Fibroblast of lung (primary cell): ENCODE results near the gene ABCF2. TPM values are rescaled to one million over a fixed set of nuclear protein-coding genes. Genes with fewer than 3 reads are reported as not detected.

Experiments
- DNase-seq, 2 donors: peaks; one replicate each; pipeline versions ENCODE4 v3.0.0 to v3.0.0-alpha.2; 2010; ENCODE audit warnings: low read depth in 2 of 2
- H2AFZ ChIP-seq: 2 replicates; pipeline ENCODE4 v1.5.1; 2012; ENCODE audit warnings: low read length, control low read depth, inconsistent platforms
- H3K27ac ChIP-seq: 2 replicates; pipeline ENCODE4 v1.5.1; 2011; ENCODE audit warnings: low read length, control low read depth; ENCODE audit not compliant: insufficient read depth
- H3K27me3 ChIP-seq: 2 replicates; pipeline ENCODE4 v1.5.1; 2011; ENCODE audit warnings: mild to moderate bottlenecking, low read length; ENCODE audit not compliant: control insufficient read depth, insufficient read depth
- H3K36me3 ChIP-seq: 2 replicates; pipeline ENCODE4 v1.5.1; 2011; ENCODE audit warnings: low read length; ENCODE audit not compliant: control insufficient read depth, insufficient read depth
- H3K4me1 ChIP-seq: 2 replicates; pipeline ENCODE4 v1.5.1; 2011; ENCODE audit warnings: low read length; ENCODE audit not compliant: control insufficient read depth, insufficient read depth; ENCODE audit errors: extremely low read depth
- H3K4me2 ChIP-seq: 2 replicates; pipeline ENCODE4 v1.5.1; 2011; ENCODE audit warnings: low read length, control low read depth; ENCODE audit not compliant: insufficient read depth; ENCODE audit errors: extremely low read depth
- H3K4me3 ChIP-seq, 4 experiments: fragments of 200-600 bp in 1 of 4; sonication (generic) in 1 of 4; replicated peaks in 1 of 4; 2 replicates each; pipeline ENCODE4 v1.5.1; 2011 to 2016; ENCODE audit warnings: low read length in 4 of 4, low read depth in 3 of 4, mild to moderate bottlenecking in 3 of 4, control low read depth in 2 of 4, inconsistent platforms in 1 of 4, mixed read lengths in 1 of 4; ENCODE audit not compliant: insufficient read depth in 1 of 4; ENCODE audit errors: control extremely low read depth in 1 of 4
- H3K79me2 ChIP-seq: 2 replicates; pipeline ENCODE4 v1.5.1; 2012; ENCODE audit warnings: mild to moderate bottlenecking, low read length, inconsistent platforms; ENCODE audit not compliant: control insufficient read depth, insufficient read depth
- H3K9ac ChIP-seq: 2 replicates; pipeline ENCODE4 v1.5.1; 2011; ENCODE audit warnings: mild to moderate bottlenecking, low read length, control low read depth; ENCODE audit not compliant: insufficient read depth
- H3K9me3 ChIP-seq: 2 replicates; pipeline ENCODE4 v1.5.1; 2012; ENCODE audit warnings: low read depth, low read length; ENCODE audit not compliant: control insufficient read depth, insufficient read depth
- H4K20me1 ChIP-seq: 2 replicates; pipeline ENCODE4 v1.5.1; 2011; ENCODE audit warnings: low read length; ENCODE audit not compliant: control insufficient read depth, insufficient read depth; ENCODE audit errors: extremely low read depth
- CTCF ChIP-seq, 2 donors: IDR thresholded peaks in 1 of 2; conservative IDR thresholded peaks in 1 of 2; 1 replicate in 1 of 2; 2 replicates in 1 of 2; pipeline ENCODE4 v1.5.1; 2011 to 2012; ENCODE audit warnings: low read length in 2 of 2, control low read depth in 1 of 2, inconsistent platforms in 1 of 2, low read depth in 1 of 2, mild to moderate bottlenecking in 1 of 2
- EZH2 ChIP-seq: IDR thresholded peaks from 2 replicates; pipeline ENCODE4 v1.5.1; 2012; ENCODE audit warnings: low read length, control low read depth, mild to moderate bottlenecking; ENCODE audit errors: missing control alignments
- polyA plus RNA-seq, 2 donors: library from polyadenylated mRNA; depleted of rRNA in 1 of 2; stranded (reverse) in 1 of 2; unstranded in 1 of 2; fragments of >200 nt; gene quantifications; 2 replicates each; pipeline ENCODE4 v1.2.1, GENCODE V29; 2011 to 2012; ENCODE audit warnings: missing spikeins in 1 of 2
- total RNA-seq: library from RNA; depleted of rRNA; stranded (reverse); fragments of >200 nt; gene quantifications from 2 replicates; pipeline ENCODE4 v1.2.1, GENCODE V29; 2014

Gene ABCF2
- total and polyA plus RNA-seq, 2 donors (not counting 1 experiment from before 2014, with no cell fraction given), result 41.6 to 46.4 TPM

GRCh38 chr7:151173386-151174245, 53.4 kb downstream of the ABCF2 start:
- H3K79me2 ChIP-seq, result no peaks in the 10 kb centered on the region
- H3K36me3 ChIP-seq, result no peaks in the 10 kb centered on the region
- H3K4me1 ChIP-seq, result no peaks in the 10 kb centered on the region
- no peak overlapping the region for H3K4me2 ChIP-seq
- H3K4me3 ChIP-seq, result no peak overlapping the region
- peaks cover 19% of the 10 kb centered on the region for H3K27me3 ChIP-seq
- TF ChIP-seq CTCF (conservative IDR thresholded peaks at IDR 0.05 in 1 of 2, IDR thresholded peaks at IDR 0.05 in 1 of 2; ENCODE audit: low read depth in 1 of 2, low read length in 2 of 2) (no peak), EZH2 (no peak)
- no peak overlapping the region for H3K27ac ChIP-seq
- no peak overlapping the region for H2AFZ ChIP-seq
- H3K9ac ChIP-seq, result no peak overlapping the region
- DNase-seq, result no peak
- H3K9me3 ChIP-seq, result no peaks in the 10 kb centered on the region
- H4K20me1 ChIP-seq, result no peaks in the 10 kb centered on the region

GRCh38 chr7:151172273-151173141, 54.5 kb downstream of the ABCF2 start:
- peak; percentile 46 to 63 for DNase-seq
- no peak overlapping the region for H3K9ac ChIP-seq
- no peak for TF ChIP-seq EZH2
- TF ChIP-seq CTCF (conservative IDR thresholded peaks at IDR 0.05 in 1 of 2, IDR thresholded peaks at IDR 0.05 in 1 of 2; ENCODE audit: low read depth in 1 of 2, low read length in 2 of 2), result peak; percentile 99 to 100
- no peak overlapping the region for H2AFZ ChIP-seq
- no peak overlapping the region for H3K4me3 ChIP-seq
- H3K4me2 ChIP-seq, result no peak overlapping the region
- H3K79me2 ChIP-seq, result no peaks in the 10 kb centered on the region
- H4K20me1 ChIP-seq, result no peaks in the 10 kb centered on the region
- H3K4me1 ChIP-seq, result no peaks in the 10 kb centered on the region
- no peak overlapping the region for H3K27ac ChIP-seq
- H3K9me3 ChIP-seq, result no peaks in the 10 kb centered on the region
- H3K36me3 ChIP-seq, result no peaks in the 10 kb centered on the region
- peaks cover 23% of the 10 kb centered on the region for H3K27me3 ChIP-seq

- H3K4me1 ChIP-seq, result no peaks in the 10 kb centered on the region
- H3K79me2 ChIP-seq, result no peaks in the 10 kb centered on the region
- H3K27ac ChIP-seq, result no peak overlapping the region
- H3K9ac ChIP-seq, result no peak overlapping the region
- H2AFZ ChIP-seq, result no peak overlapping the region
- DNase-seq, result no peak
- H3K36me3 ChIP-seq, result no peaks in the 10 kb centered on the region
- no peak overlapping the region for H3K4me3 ChIP-seq
- no peaks in the 10 kb centered on the region for H4K20me1 ChIP-seq
- H3K27me3 ChIP-seq, result peaks cover 51% of the 10 kb centered on the region
- TF ChIP-seq EZH2 (no peak), CTCF (conservative IDR thresholded peaks at IDR 0.05 in 1 of 2, IDR thresholded peaks at IDR 0.05 in 1 of 2; ENCODE audit: low read depth in 1 of 2, low read length in 2 of 2) (no peak)
- no peaks in the 10 kb centered on the region for H3K9me3 ChIP-seq
- H3K4me2 ChIP-seq, result no peak overlapping the region
Observed at GRCh38 chr7:151168787-151169162, 58.2 kb downstream of the ABCF2 start.
